Osteocyte (in vitro differentiated cells): ENCODE measurements around the gene PPP1R13B. TPM values are rescaled to one million over a fixed set of nuclear protein-coding genes. Genes with fewer than 3 reads are reported as not detected.

ENCODE experiments used
- DNase-seq: peaks from one replicate; pipeline ENCODE4 v3.0.0; 2021; ENCODE audit warnings: mixed read lengths; ENCODE audit not compliant: unreplicated experiment; ENCODE audit errors: extremely low spot score
- H3K27ac Mint-ChIP-seq: one replicate; pipeline ENCODE4 v1.8.0; 2021; ENCODE audit warnings: mild to moderate bottlenecking, mixed read lengths; ENCODE audit not compliant: unreplicated experiment
- H3K27me3 Mint-ChIP-seq: one replicate; pipeline ENCODE4 v1.8.0; 2021; ENCODE audit warnings: mixed read lengths; ENCODE audit not compliant: unreplicated experiment
- H3K36me3 Mint-ChIP-seq: one replicate; pipeline ENCODE4 v1.8.0; 2021; ENCODE audit warnings: mixed read lengths; ENCODE audit not compliant: unreplicated experiment
- H3K4me1 Mint-ChIP-seq: one replicate; pipeline ENCODE4 v1.8.0; 2021; ENCODE audit warnings: mixed read lengths; ENCODE audit not compliant: unreplicated experiment
- H3K4me3 Mint-ChIP-seq: one replicate; pipeline ENCODE4 v1.8.0; 2021; ENCODE audit warnings: mild to moderate bottlenecking, moderate library complexity, mixed read lengths; ENCODE audit not compliant: unreplicated experiment
- H3K9me3 Mint-ChIP-seq: one replicate; pipeline ENCODE4 v1.8.0; 2021; ENCODE audit warnings: mixed read lengths; ENCODE audit not compliant: unreplicated experiment
- CTCF ChIP-seq: fragments of 200-600 bp; sonication (generic); IDR thresholded peaks from 2 replicates; pipeline ENCODE4 v1.5.0; 2021; ENCODE audit warnings: antibody characterized with exemption, mild to moderate bottlenecking, moderate library complexity
- total RNA-seq: library from RNA; stranded (reverse); gene quantifications from 2 replicates; pipeline ENCODE4 v1.2.1, GENCODE V29; 2021

The PPP1R13B gene
- total RNA-seq, 1 donor from 2014 or later = 7.9 TPM

- H3K4me1 Mint-ChIP-seq = peaks cover 29% of the 10 kb centered on the region
- peak overlapping the region; percentile 18 for H3K27ac Mint-ChIP-seq
- no peak for TF ChIP-seq CTCF
- DNase-seq = no peak
- no peaks in the 10 kb centered on the region for H3K27me3 Mint-ChIP-seq
- H3K4me3 Mint-ChIP-seq = no peak overlapping the region
- H3K9me3 Mint-ChIP-seq = no peaks in the 10 kb centered on the region
- peaks cover 9% of the 10 kb centered on the region for H3K36me3 Mint-ChIP-seq
These were observed 121.5 kb downstream of the PPP1R13B start for GRCh38 chr14:103725739-103726395.

- Mint-ChIP-seq H3K9me3 (no peaks in the 10 kb centered on the region), H3K27ac (peak overlapping the region; percentile 18), H3K4me3 (no peak overlapping the region), H3K27me3 (no peaks in the 10 kb centered on the region), H3K36me3 (peaks cover 9% of the 10 kb centered on the region), H3K4me1 (peaks cover 29% of the 10 kb centered on the region)
- no peak for DNase-seq
- TF ChIP-seq CTCF = no peak
These were observed 122.2 kb downstream of the PPP1R13B start for GRCh38 chr14:103725001-103725682.

- Mint-ChIP-seq H3K27me3 (no peaks in the 10 kb centered on the region), H3K4me3 (no peak overlapping the region), H3K4me1 (peaks cover 29% of the 10 kb centered on the region), H3K36me3 (peaks cover 4% of the 10 kb centered on the region), H3K27ac (no peak overlapping the region), H3K9me3 (no peaks in the 10 kb centered on the region)
- DNase-seq = no peak
- no peak for TF ChIP-seq CTCF
These were observed 123.3 kb downstream of the PPP1R13B start for GRCh38 chr14:103724116-103724515.

GRCh38 chr14:103723748-103724081 is 123.7 kb downstream of the PPP1R13B start:
- peak overlapping the region; percentile 87 for H3K27ac Mint-ChIP-seq
- no peaks in the 10 kb centered on the region for H3K9me3 Mint-ChIP-seq
- H3K4me1 Mint-ChIP-seq = peaks cover 31% of the 10 kb centered on the region
- no peak for TF ChIP-seq CTCF
- H3K4me3 Mint-ChIP-seq = no peak overlapping the region
- no peak for DNase-seq
- peaks cover 2% of the 10 kb centered on the region for H3K36me3 Mint-ChIP-seq
- no peaks in the 10 kb centered on the region for H3K27me3 Mint-ChIP-seq

GRCh38 chr14:103721334-103722120 is 125.8 kb downstream of the PPP1R13B start:
- Mint-ChIP-seq H3K4me1 (peaks cover 50% of the 10 kb centered on the region), H3K27me3 (no peaks in the 10 kb centered on the region), H3K9me3 (no peaks in the 10 kb centered on the region), H3K36me3 (no peaks in the 10 kb centered on the region), H3K4me3 (no peak overlapping the region), H3K27ac (peak overlapping the region; percentile 60)
- DNase-seq = no peak
- no peak for TF ChIP-seq CTCF
